ENCODE results near the gene ST3GAL5. TPM values are rescaled to one million over a fixed set of nuclear protein-coding genes. Genes with fewer than 3 reads are reported as not detected.
A peak's percentile ranks its signal among the peaks of the same experiment; 100 is the strongest.
"Not testable (repeated sequence)": the region's sequence is repeated elsewhere in the genome, so short reads cannot be mapped to it uniquely, and the experiment has no call there.

ST3GAL5 gene
- total RNA-seq, 1 donor from 2014 or later, result 44.4 TPM

- not testable (repeated sequence) for DNase-seq (ENCODE audit: low spot score in 2 of 2); FAIRE-seq
Measured at GRCh38 chr2:85894554-85895278, 5.9 kb upstream of the ST3GAL5 start.

- no peak for FAIRE-seq
Measured at GRCh38 chr2:85893428-85894258, 4.9 kb upstream of the ST3GAL5 start.

GRCh38 chr2:85892216-85892944 lies 3.6 kb upstream of the ST3GAL5 start:
- FAIRE-seq (no peak), DNase-seq (ENCODE audit: low spot score in 2 of 2) (no peak)

More at GRCh38 chr2:85893428-85894258, 4.9 kb upstream of the ST3GAL5 start:
- DNase-seq (ENCODE audit: low spot score in 2 of 2), result no peak

GRCh38 chr2:85890522-85891176 lies 1.9 kb upstream of the ST3GAL5 start:
- no peak for DNase-seq (ENCODE audit: low spot score in 2 of 2)
- no peak for FAIRE-seq

- DNase-seq (ENCODE audit: low spot score in 2 of 2) (no peak), FAIRE-seq (no peak)
Measured at GRCh38 chr2:85889627-85890281, 964 bp upstream of the ST3GAL5 start.

- no peak for FAIRE-seq
- peak in 1 of 2 donors; percentile 18 for DNase-seq (ENCODE audit: low spot score in 2 of 2)
Measured at GRCh38 chr2:85888020-85888683, 638 bp downstream of the ST3GAL5 start.

GRCh38 chr2:85887566-85888019 lies 1.2 kb downstream of the ST3GAL5 start:
- no peak for FAIRE-seq

GRCh38 chr2:85886590-85886989 lies 2.2 kb downstream of the ST3GAL5 start:
- no peak for FAIRE-seq

More at GRCh38 chr2:85887566-85888019, 1.2 kb downstream of the ST3GAL5 start:
- peak; percentile 35 to 53 for DNase-seq (ENCODE audit: low spot score in 2 of 2)

GRCh38 chr2:85886141-85886540 lies 2.6 kb downstream of the ST3GAL5 start:
- no peak for FAIRE-seq

More at GRCh38 chr2:85886590-85886989, 2.2 kb downstream of the ST3GAL5 start:
- DNase-seq (ENCODE audit: low spot score in 2 of 2), result peak in 1 of 2 donors; percentile 28

GRCh38 chr2:85881781-85882180 lies 7.0 kb downstream of the ST3GAL5 start:
- not testable (repeated sequence) for FAIRE-seq; DNase-seq (ENCODE audit: low spot score in 2 of 2)

More at GRCh38 chr2:85886141-85886540, 2.6 kb downstream of the ST3GAL5 start:
- DNase-seq (ENCODE audit: low spot score in 2 of 2), result no peak

GRCh38 chr2:85880716-85881328 lies 8.0 kb downstream of the ST3GAL5 start:
- DNase-seq (ENCODE audit: low spot score in 2 of 2); FAIRE-seq: not testable (repeated sequence)

- no peak for FAIRE-seq
- no peak for DNase-seq (ENCODE audit: low spot score in 2 of 2)
Measured at GRCh38 chr2:85878719-85879370, 9.9 kb downstream of the ST3GAL5 start.

GRCh38 chr2:85875350-85876050 lies 13.3 kb downstream of the ST3GAL5 start:
- DNase-seq (ENCODE audit: low spot score in 2 of 2) (no peak), FAIRE-seq (no peak)

GRCh38 chr2:85873679-85874078 lies 15.1 kb downstream of the ST3GAL5 start:
- no peak for FAIRE-seq
- DNase-seq (ENCODE audit: low spot score in 2 of 2), result no peak

- DNase-seq (ENCODE audit: low spot score in 2 of 2), result no peak
Measured at GRCh38 chr2:85872536-85873161, 16.1 kb downstream of the ST3GAL5 start.

GRCh38 chr2:85871494-85872164 lies 17.2 kb downstream of the ST3GAL5 start:
- no peak for FAIRE-seq

More at GRCh38 chr2:85872536-85873161, 16.1 kb downstream of the ST3GAL5 start:
- no peak for FAIRE-seq

More at GRCh38 chr2:85871494-85872164, 17.2 kb downstream of the ST3GAL5 start:
- DNase-seq (ENCODE audit: low spot score in 2 of 2), result no peak

All from frontal cortex (tissue), 4 donors.